Stimulated activated CD4-positive, alpha-beta T cell treated with anti-CD3 and anti-CD28 coated beads, Interleukin-1b, Interleukin-23, amount 100 ng/mL, for 48 hours (primary cell): Measurements from ENCODE around the gene SYT6.

Source experiments
- DNase-seq: peaks from one replicate; pipeline ENCODE4 v3.0.0-alpha.2; 2020

Gene SYT6

GRCh38 chr1:114116086-114116485 is 37.6 kb downstream of the SYT6 start:
- DNase-seq = no peak

DNA sequence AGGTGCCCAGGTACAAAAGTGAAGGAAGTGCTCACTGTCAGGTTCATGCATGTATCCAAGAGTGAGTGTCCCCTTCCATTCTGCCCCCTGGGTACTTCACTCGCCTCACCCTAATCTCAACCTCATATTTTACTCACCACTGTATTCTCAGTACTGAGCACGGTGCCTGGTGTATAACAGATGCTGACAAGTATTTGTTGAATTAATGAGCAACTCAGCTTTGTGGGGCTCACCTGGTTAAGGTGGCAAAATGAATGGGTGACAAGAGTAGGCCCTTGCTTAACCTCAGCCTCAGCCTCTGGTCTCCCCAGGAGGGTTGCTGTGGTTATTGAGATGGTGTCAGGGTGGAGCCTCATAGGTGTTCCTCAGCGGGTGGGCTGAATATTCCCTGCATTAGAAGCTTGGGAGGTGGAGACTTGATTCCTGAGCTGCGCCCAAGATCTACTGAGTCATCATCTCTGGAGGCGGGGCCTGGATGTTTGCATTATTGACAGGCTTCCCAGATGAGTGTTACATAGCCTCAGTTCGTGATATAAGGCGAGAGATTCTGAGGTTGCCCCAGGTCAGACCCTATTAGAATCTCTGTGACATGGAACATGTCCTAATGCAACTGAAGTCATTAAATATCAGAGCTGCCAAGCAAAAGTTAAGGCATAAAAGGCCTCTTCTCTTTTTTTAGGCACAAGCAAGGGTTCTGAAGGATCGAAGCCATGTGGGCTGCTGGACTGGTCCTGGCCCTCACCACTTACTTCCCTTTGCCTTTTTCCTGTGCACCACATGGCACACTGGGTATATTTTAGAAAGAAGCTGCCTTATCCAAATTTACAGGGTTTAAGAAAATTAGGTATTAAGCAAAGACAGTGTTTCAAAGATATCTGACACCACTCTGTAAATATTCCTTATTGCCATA is 39.2 kb downstream of the SYT6 start:
- DNase-seq = no peak

GRCh38 chr1:114113411-114114184 is 40.1 kb downstream of the SYT6 start:
- no peak for DNase-seq

DNA sequence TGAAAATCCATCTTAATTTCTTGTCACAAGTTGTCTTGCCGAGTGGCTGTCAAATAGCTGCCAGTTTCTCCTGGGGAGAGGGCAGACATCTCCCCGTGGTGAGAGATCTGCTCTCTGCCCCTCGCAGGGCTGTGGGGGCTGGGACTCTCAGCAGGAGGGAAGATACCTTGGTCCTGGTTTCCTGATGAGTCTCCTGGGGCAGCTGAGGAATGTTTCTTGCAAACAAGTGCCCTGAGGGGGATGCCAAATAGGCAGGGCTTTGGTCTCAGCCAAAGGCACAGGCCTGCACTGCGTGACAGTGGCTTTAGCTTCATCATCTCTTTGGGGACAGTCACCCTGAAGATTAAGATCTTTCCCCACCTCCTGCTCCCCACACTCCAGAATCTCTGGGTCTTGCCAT is 40.9 kb downstream of the SYT6 start:
- DNase-seq = no peak

DNA sequence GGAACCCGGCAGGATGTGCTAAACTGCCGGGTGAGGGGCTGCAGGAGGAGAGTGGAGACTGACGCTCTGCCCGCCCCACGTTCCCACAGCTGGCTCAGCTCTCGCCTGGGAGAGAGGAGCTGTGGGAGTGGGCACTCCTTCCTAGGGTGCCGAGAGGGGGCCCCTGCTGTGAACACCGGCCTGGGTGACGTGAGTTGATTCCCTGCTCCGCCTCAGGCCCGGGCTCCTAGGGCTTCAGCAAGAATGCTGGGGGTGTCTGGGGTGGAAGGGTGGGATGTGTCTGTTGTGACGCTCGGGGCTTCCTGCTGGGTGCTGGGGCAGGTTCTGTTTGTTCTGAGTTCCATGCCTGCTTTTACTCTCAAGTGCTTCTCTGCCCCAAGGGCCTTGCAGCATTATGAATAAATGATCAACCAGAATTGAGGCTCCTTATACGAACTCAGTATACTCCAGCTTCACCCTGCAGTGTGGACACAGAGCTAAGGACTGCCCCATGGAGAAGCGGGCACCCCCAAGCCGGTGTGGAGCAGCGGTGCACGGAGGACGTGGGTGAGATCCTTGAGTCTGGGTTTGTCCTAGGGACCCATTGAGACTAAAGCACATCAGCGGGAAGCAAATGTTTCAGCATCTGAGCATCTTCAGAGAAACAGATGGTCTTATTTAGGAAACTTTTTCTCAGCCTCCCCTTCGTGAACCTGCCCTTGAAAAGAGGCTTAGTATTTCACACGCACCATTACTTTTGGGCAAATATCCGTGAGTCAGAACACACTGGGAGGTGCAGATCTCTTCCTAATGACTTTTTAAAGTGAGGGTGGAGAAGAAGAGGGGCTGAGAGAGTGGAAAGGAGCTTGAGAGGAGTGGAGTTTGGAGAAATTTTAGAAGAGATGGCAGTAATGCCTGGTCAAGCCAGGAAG is 41.7 kb downstream of the SYT6 start:
- no peak for DNase-seq

DNA sequence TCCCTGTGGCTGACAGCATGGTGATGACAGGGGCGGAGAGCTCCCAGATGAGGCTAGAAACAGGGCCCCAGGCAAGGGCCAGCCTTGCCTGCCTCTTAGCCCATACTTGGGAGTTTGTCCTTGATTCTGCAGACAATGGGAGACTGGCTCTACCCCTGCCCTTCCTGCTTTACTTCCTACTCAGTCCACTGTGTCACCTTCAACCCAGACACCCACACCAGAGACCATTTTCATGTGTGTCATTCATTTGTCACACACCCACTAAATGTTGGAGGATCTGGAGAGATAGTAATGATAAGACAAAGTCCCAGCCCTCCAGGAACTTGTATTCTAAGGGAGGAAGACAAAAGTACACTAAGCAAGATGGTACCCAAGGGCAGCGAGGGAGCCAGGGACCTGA is 43.7 kb downstream of the SYT6 start:
- DNase-seq = no peak

DNA sequence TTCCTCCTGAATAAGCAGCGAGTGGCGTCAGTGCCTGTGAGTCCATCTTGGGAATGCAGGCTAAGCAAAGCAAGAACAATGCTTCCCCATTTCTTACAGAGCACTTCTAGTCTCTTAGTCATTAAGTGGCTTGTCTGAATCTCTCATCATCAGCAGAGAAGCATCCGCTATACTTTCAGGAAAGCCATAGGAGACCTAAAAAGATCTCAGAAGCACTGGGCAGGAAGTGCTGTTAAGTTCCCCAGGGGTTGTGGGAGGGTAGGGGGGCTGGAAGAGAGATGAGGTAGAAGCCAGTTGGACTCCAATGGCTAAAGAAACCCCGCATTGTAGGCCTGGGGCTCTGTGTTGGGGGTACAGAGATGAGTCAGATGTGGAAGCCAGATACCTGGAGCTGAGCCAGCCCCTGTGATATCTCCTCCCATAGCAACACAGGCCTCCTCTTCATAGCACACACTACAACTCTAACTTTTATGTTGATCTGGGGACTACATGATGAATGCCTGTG is 44.9 kb downstream of the SYT6 start:
- DNase-seq = no peak

- DNase-seq = no peak
Observed at GRCh38 chr1:114107474-114108435, 45.9 kb downstream of the SYT6 start.

DNA sequence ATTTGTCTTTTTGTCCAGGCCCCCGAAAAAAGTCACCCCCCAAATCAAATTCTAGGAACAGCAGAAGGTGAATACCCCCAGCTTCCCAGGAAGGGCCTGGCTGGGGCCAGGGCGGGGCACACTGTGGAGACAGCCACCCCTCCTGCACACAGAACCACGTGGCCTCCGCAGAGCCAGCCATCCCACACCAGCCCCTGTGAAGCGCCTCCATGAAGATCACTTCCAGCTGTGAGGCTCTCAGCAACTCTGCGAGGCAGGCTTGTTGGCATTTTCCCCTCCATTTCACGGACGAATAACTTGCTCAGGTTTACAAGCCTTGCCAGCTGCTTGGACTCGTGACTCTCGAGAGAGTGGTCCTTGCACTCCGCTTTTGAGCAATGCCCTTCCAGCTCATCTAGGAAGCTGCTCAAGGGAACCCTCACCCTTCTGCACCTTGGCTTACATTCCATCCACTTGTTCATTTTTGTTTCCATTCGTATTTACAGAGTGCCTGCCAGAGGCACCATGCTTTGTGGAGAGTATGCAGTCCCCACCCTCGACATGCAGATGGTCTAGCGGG is 48.2 kb downstream of the SYT6 start:
- no peak for DNase-seq

- DNase-seq = no peak
Observed at GRCh38 chr1:114104949-114105348, 48.7 kb downstream of the SYT6 start.

DNA sequence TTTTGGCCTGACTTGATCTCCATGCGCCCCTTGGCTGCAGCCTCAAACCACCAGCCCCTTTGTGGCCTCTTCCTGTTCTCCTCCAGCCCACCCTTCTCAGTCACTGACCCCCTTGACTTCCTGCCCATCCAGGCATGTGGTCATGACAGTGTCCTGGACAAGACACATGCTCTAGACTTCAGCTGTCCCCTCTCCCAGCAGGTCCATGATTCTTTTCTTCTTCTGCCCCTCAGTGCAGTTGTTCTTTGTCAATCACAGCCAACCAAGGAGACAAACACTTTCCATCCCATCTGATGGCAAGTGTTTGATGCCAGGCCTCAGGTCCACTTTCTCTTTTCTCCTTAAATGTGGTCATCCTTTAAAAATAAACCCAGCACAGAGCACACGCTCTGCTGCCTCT is 49.7 kb downstream of the SYT6 start:
- no peak for DNase-seq

DNA sequence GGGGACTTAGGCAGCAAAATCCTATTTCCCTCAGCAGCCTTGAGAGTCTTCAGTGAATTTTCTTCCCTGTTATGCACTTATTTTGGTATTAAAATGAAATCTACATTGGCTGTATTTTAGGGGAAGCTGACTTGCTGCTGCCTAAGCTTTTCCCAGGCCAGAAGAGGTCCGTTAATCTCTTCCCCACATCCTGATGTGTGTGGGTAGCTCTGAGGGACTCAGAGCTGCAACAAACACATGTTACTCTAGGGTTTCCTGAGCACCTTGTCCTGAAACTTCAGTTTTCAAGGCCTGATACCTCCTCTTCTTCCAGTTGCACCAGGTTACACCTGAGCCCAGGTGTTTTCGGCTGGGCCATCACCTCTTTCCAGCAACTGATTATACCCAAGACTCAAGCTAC is 51.5 kb downstream of the SYT6 start:
- no peak for DNase-seq

DNA sequence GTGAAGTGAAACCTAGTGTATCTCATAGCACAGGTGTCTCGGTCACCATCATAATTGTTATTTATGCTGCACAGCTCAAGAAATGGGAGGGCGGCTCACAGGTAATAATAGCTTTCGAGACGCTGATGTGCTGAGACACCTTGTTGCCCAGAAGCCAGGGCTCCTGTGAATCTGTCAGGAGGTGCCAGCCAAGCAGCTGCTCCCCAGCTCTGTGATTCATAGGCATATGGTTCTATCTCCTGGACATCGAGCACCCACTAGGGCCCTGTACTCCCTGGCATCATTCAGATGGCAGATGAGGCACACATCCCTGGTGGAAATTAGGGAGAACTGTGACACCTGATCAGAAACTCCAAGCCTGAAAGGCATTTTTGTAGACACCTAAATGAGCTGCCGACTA is 53.5 kb downstream of the SYT6 start:
- DNase-seq = no peak

DNA sequence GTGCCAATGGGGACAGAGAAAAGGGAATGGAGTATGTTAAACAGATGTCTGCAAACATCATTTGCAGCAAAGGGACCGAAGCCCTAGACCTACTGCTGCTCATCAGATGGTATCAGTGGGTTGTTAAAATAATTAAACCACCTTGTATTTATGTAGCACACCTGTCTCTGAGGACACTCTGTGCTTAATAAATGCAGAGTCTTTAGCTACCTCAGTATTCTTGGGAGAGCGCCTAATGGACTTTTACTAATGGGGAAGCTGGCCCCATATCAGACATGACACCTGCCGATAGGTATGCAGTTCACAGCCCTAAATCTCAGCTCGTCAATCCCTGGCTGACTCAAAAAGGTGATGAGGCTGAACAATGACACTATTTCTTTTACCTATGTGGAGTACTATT is 54.4 kb downstream of the SYT6 start:
- no peak for DNase-seq

DNA sequence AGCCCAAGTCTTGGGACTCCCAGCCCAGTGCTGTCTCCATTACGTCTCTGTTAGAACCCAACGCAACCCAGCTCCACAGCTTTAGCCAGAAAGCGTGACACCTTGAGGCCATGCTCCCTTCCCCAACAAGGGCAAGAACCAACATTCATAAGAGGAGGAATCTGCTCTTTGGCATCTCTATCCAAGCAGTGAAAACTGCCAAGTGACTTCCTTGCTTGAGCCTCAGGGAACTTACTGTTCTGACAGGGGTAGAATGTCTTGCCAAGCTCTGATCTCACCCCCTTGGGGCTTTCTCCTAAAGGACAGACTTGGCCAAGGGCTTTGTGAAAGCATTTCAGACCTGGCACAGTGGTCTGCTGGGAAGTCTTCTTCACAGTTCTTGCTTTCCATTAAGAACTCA is 56.6 kb downstream of the SYT6 start:
- no peak for DNase-seq

DNA sequence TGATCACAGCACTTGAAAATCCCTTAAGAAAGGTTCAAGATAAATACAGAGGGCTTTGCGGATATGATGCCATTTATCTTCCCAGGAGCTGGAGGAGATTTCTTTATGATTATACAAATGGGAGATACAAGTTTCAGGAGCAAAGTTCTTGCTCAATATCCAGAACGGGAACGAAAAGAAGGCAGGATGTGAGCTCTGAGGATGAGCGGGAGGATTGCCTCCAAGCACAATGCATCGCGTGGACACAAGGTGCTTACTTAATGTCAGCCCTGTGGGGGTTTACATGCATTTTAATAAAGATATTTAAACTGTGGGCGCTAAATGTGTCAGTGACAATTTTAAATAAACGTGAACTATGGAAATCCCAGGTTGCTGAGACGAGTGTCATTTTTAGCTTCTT is 59.0 kb downstream of the SYT6 start:
- no peak for DNase-seq

DNA sequence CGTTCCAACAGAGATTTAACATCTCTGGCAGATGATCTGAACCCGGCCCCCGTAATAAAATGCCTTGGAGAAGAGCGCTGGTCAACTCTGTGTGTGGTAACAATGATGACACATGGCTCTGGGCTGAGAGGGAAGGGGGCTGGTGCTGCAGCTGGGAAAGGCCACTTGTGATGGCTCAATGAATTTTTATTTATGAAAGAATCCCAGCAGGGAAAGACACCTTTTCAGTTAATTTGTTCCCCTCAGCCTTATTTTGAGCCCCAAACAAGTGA is 59.4 kb downstream of the SYT6 start:
- DNase-seq = no peak

DNA sequence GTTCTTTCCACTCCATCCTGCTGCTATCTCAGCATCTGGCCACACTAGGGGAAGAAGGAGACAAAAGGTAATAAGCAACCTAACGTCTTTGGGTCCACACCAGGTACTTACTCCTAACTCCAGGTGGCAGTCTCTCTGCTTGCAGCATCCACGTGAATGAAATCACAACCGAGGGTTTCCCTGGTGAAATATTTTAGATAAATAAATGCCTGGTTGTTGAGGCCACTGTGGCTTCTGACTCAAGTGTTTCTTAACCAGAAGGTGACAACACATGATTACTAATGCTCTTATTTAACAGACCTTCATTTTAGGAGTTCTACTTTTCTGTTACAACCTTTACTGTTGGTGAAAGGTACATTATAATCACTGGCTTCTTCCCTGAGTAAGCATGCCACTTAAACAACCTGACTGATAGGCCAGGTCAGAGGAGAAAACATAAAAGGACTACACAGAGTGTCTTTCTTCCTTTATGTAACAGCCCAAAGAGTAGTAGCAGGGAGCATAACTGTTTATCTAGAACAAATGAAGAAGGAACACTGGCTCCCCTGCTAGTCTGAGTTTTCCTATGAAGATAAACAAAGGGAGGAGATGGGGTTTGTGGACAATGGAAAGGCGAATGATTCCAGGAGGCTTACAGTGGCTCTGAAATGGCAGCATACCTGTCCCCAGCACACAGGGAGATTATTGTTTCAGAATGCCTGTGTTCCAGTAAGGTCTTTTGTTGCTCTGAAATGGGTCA is 59.9 kb downstream of the SYT6 start:
- DNase-seq = no peak

DNA sequence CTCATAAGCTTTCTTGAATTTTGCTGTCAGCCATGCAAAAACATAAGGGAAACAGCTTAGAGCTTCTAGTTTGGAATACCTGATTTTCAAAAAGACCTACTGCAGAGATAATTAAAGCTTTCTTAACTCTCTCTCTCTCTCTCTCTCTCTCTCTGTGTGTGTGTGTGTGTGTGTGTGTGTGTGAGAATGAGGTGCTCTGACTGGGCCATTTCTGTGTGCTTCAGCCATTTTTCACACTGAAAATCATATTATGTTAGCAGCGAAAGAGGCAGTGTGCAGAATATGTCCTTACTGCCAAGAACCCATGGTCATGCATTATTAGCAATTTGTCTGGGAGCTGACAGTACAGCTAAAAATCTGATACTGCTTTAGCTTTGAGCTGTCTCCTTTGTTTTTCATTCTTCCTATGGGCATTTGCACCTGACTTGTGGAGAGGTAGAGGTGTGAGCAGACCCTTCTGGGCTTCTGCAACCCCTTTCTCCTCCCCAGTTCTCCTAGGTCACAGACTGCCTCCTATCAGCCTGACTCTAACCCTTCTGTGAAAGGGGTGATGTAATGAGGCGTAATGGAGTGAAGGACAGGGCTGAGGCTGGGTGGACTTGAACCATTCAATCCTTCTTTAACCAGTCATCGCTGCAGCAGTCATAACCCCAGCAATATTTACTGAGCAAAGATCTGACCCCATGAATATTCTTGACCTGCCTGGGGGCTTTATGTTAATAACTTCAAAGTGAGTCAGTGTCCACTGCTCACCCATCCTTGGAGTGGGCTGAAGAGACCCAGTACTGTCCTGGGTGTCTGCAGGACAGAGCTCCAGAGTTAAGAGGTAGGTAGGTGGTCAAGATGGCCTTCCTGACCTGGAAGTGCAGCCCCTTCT is 61.2 kb downstream of the SYT6 start:
- DNase-seq = no peak

- no peak for DNase-seq
Observed at GRCh38 chr1:114091711-114092110, 62.0 kb downstream of the SYT6 start.
